GM23248 (cell line): ENCODE data around the gene HEXIM2. TPM values are rescaled to one million over a fixed set of nuclear protein-coding genes. Genes with fewer than 3 reads are reported as not detected.

Source experiments
- DNase-seq: peaks from one replicate; pipeline ENCODE4 v3.0.0-alpha.2; 2015
- H2AFZ ChIP-seq: fragments of 200-600 bp; sonication (generic); 2 replicates; pipeline ENCODE4 v1.6.1; 2016; ENCODE audit warnings: antibody characterized with exemption
- H3F3A ChIP-seq: fragments of 200-600 bp; sonication (generic); 2 replicates; pipeline ENCODE4 v1.6.1; 2016; ENCODE audit warnings: mild to moderate bottlenecking, antibody characterized with exemption, mixed run types; ENCODE audit not compliant: insufficient read depth
- H3K27ac ChIP-seq: fragments of 200-600 bp; sonication (generic); 2 replicates; pipeline ENCODE4 v1.5.1; 2016; ENCODE audit warnings: mild to moderate bottlenecking
- H3K27me3 ChIP-seq: fragments of 200-600 bp; sonication (generic); replicated peaks from 2 replicates; pipeline ENCODE4 v1.6.1; 2016; ENCODE audit warnings: mild to moderate bottlenecking; ENCODE audit not compliant: insufficient read depth
- H3K36me3 ChIP-seq: fragments of 200-600 bp; sonication (generic); 2 replicates; pipeline ENCODE4 v1.6.1; 2016; ENCODE audit warnings: low read depth, mild to moderate bottlenecking
- H3K4me1 ChIP-seq: fragments of 200-600 bp; sonication (generic); 2 replicates; pipeline ENCODE4 v1.6.1; 2016; ENCODE audit warnings: mild to moderate bottlenecking; ENCODE audit not compliant: insufficient read depth
- H3K4me2 ChIP-seq: fragments of 200-600 bp; sonication (generic); one replicate; pipeline ENCODE4 v1.6.1; 2016; ENCODE audit warnings: mild to moderate bottlenecking; ENCODE audit not compliant: unreplicated experiment
- H3K4me3 ChIP-seq: fragments of 200-600 bp; sonication (generic); 2 replicates; pipeline ENCODE4 v1.5.1; 2016; ENCODE audit warnings: mild to moderate bottlenecking
- H3K79me2 ChIP-seq: fragments of 200-600 bp; sonication (generic); 2 replicates; pipeline ENCODE4 v1.6.1; 2016; ENCODE audit warnings: mild to moderate bottlenecking; ENCODE audit not compliant: insufficient read depth
- H3K9ac ChIP-seq: fragments of 200-600 bp; sonication (generic); 2 replicates; pipeline ENCODE4 v1.6.1; 2016; ENCODE audit warnings: mild to moderate bottlenecking
- H3K9me2 ChIP-seq: fragments of 200-600 bp; sonication (generic); 2 replicates; pipeline ENCODE4 v1.6.1; 2016; ENCODE audit warnings: mixed run types, mild to moderate bottlenecking, moderate library complexity; ENCODE audit not compliant: insufficient read depth
- H3K9me3 ChIP-seq: fragments of 200-600 bp; sonication (generic); one replicate; pipeline ENCODE4 v1.6.1; 2017; ENCODE audit warnings: low read depth
- H4K20me1 ChIP-seq: fragments of 200-600 bp; sonication (generic); 2 replicates; pipeline ENCODE4 v1.6.0; 2016; ENCODE audit not compliant: insufficient read depth
- EZH2 ChIP-seq: fragments of 200-600 bp; sonication (generic); IDR thresholded peaks from 2 replicates; pipeline ENCODE4 v1.6.1; 2018; ENCODE audit warnings: antibody characterized with exemption, mild to moderate bottlenecking; ENCODE audit not compliant: insufficient read depth, poor library complexity, severe bottlenecking
- EZH2phosphoT487 ChIP-seq: fragments of 200-600 bp; sonication (generic); IDR thresholded peaks from 2 replicates; pipeline ENCODE4 v1.6.1; 2018; ENCODE audit warnings: antibody characterized with exemption, moderate library complexity, mild to moderate bottlenecking, low read depth; ENCODE audit not compliant: insufficient read depth
- WGBS, 2 experiments: methylation state at CpG; one replicate each; pipeline ENCODE4 v1.1.6; 2015 to 2017; ENCODE audit warnings: low lambda C conversion rate in 2 of 2, low coverage in 1 of 2; ENCODE audit errors: missing lambda C conversion rate in 2 of 2; 5-methylcytosine and 5-hydroxymethylcytosine counted together
- in situ Hi-C: fragments of 300-500 bp; cut with MboI; formaldehyde crosslinking; loops from 2 replicates; pipeline ENCODE4 v1.15.0; 2020
- polyA plus RNA-seq: library from polyadenylated mRNA; unstranded; fragments of >200 nt; fragmentation: Nextera tagmentation; extraction: Ambion mirVana; gene quantifications from 2 replicates; pipeline ENCODE4 v1.2.1, GENCODE V29; 2016
- total RNA-seq: library from RNA; depleted of rRNA; stranded (reverse); fragments of >200 nt; shearing (Covaris generic); gene quantifications from 2 replicates; pipeline ENCODE4 v1.2.3, GENCODE V29; 2014

The HEXIM2 gene
- total and polyA plus RNA-seq, 2 experiments from 2014 or later, result 4.8 to 8.6 TPM

- Histone ChIP-seq H3K9me3 (no peaks in the 10 kb centered on the region), H3K9me2 (no peaks in the 10 kb centered on the region), H3K9ac (no peak overlapping the region), H3K4me1 (no peaks in the 10 kb centered on the region), H3K4me3 (no peak overlapping the region), H3K36me3 (no peaks in the 10 kb centered on the region), H3K27me3 (no peaks in the 10 kb centered on the region), H3K27ac (no peak overlapping the region), H3K79me2 (no peaks in the 10 kb centered on the region), H3F3A (no peaks in the 10 kb centered on the region), H3K4me2 (no peak overlapping the region), H2AFZ (no peak overlapping the region), H4K20me1 (no peaks in the 10 kb centered on the region)
- 81 to 83% methylated on average over 5 of the region's 5 CpGs for WGBS, 2 experiments
- in situ Hi-C loops, result no loop called here
- no peak for DNase-seq
- TF ChIP-seq EZH2 (no peak), EZH2phosphoT487 (no peak)
Observed at GRCh38 chr17:45184144-45184543, 22.5 kb downstream of the HEXIM2 start.

GRCh38 chr17:45186801-45187354, 25.2 kb downstream of the HEXIM2 start:
- no peak for DNase-seq
- TF ChIP-seq EZH2phosphoT487 (no peak), EZH2 (no peak)
- in situ Hi-C loops, result no loop called here
- Histone ChIP-seq H3K9ac (no peak overlapping the region), H3K9me2 (no peaks in the 10 kb centered on the region), H3K27me3 (no peaks in the 10 kb centered on the region), H3K9me3 (no peaks in the 10 kb centered on the region), H3K27ac (no peak overlapping the region), H3K79me2 (no peaks in the 10 kb centered on the region), H4K20me1 (no peaks in the 10 kb centered on the region), H3K4me1 (no peaks in the 10 kb centered on the region), H2AFZ (no peak overlapping the region), H3F3A (no peaks in the 10 kb centered on the region), H3K4me3 (no peak overlapping the region), H3K36me3 (no peaks in the 10 kb centered on the region), H3K4me2 (no peak overlapping the region)
- WGBS, 2 experiments, result 47 to 64% methylated on average over 7 of the region's 7 CpGs

DNA sequence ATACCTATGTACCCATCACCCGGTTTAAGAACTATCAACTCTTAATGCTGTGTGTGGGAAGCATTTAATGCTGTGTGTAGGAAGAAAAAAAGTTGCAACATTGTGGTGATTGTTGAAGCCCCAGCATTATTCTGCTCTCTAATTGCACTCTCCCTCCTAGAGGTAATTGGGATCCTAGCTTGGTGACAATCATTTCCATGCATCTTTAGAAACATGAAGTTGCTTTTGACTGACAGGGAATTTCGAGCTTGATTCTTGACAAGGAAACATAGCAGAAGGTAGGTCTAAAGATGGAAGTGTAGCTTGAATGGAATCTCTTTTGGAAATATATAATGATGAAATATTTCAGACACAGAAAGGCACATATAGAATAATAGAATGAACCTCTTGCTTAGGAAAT, 27.3 kb downstream of the HEXIM2 start:
- Histone ChIP-seq H3K4me1 (no peaks in the 10 kb centered on the region), H3K27ac (no peak overlapping the region), H3K9me2 (no peaks in the 10 kb centered on the region), H3K79me2 (no peaks in the 10 kb centered on the region), H3K9ac (no peak overlapping the region), H4K20me1 (no peaks in the 10 kb centered on the region), H3K4me3 (no peak overlapping the region), H3K9me3 (no peaks in the 10 kb centered on the region), H3F3A (no peaks in the 10 kb centered on the region), H2AFZ (no peak overlapping the region), H3K27me3 (no peaks in the 10 kb centered on the region), H3K36me3 (no peaks in the 10 kb centered on the region), H3K4me2 (no peak overlapping the region)
- no peak for DNase-seq
- no peak for TF ChIP-seq EZH2
- TF ChIP-seq EZH2phosphoT487, result no peak
- 76 to 82% methylated on average over 2 of the region's 2 CpGs for WGBS, 2 experiments
- in situ Hi-C loops, result no loop called here

- no peaks in the 10 kb centered on the region for H3K79me2 ChIP-seq
- no peaks in the 10 kb centered on the region for H3F3A ChIP-seq
- WGBS, 2 experiments, result 62 to 63% methylated on average over 11 of the region's 11 CpGs
- no peak overlapping the region for H3K27ac ChIP-seq
- H3K36me3 ChIP-seq, result no peaks in the 10 kb centered on the region
- H3K4me2 ChIP-seq, result no peak overlapping the region
- in situ Hi-C loops, result no loop called here
- H3K9ac ChIP-seq, result no peak overlapping the region
- H3K27me3 ChIP-seq, result no peaks in the 10 kb centered on the region
- H3K4me3 ChIP-seq, result no peak overlapping the region
- TF ChIP-seq EZH2phosphoT487, result no peak
- no peak for TF ChIP-seq EZH2
- H4K20me1 ChIP-seq, result no peaks in the 10 kb centered on the region
- no peaks in the 10 kb centered on the region for H3K9me2 ChIP-seq
- H3K9me3 ChIP-seq, result no peaks in the 10 kb centered on the region
- no peak overlapping the region for H2AFZ ChIP-seq
- no peaks in the 10 kb centered on the region for H3K4me1 ChIP-seq
- DNase-seq, result no peak
Observed at GRCh38 chr17:45190503-45191255, 29.0 kb downstream of the HEXIM2 start.
